ENCODE results near the gene SMARCAL1.
"Not testable (repeated sequence)": the region's sequence is repeated elsewhere in the genome, so short reads cannot be mapped to it uniquely, and the experiment has no call there.

SMARCAL1 gene

DNA sequence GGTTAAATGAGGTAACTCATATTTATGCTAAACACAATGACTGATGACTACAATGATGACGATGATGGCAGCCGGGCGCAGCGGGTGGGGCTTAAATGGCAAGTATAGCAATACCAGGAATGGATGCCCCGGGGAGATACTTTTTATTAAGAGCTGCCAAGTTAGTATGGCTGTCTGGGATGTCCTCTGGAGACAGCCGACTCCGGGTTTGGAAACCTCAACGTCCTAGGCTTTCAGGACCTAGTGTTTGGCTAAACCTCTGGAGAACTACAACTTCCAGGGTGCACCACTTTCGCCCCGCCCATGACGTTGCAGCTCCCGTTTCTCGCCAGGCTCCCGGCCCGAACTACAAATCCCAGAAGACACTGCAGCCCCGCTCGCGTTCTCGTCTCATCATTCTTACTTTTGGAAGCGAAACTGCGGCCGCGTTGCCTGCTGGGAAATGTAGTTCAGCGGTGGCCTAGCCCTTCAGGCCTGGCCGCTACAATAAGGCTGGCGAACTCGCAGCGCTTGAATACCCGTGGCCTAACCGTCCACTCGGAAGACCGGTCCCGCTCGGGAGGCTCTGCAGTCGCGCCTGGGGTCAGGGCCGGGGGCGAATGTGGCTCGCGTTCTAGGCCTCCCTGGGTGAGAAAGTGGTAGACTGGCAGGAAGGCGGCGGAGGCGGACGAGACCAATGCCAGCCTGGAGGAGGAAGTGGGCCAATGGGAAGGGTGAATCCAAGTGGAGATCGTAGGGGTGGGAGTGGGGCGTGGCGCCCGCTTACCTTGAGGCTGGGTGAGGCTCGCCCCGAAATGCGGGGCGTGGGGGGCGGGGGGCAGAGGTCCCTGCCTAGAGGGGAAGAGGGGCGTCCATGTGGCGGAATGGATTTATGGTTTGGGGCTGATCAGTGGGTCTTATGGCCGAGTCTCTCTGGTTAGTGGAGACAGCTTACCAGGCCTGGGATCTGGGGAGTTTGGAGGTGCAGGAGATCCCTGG, at the start of gene SMARCAL1:
TSS of gene SMARCAL1 (plus strand) at position 463 of the 978 bp plus-strand sequence. CDS start 2,221 bp downstream, outside the sequence.
- peak; percentile 98 for DNase-seq

GRCh38 chr2:216362730-216363129, 49.6 kb upstream of the SMARCAL1 start:
- no peak for DNase-seq

DNA sequence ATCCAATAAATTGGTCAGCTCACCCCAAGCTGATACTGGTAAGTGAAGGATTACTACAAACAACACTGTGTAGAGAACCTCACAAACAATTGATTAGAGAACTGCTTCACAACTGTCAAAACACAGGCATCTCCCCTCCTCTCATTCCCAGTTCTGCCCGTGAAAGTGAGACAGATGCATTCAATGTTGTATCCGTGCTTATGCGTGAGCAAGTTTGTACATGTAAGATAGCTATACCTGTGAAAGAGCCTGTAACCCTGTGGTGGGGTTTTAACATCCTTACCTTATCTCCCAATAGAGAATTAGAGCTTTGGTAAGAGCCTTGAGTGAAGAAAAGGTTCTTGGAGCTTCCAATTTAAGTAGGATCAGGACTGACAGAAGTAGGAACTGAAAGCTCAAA, 49.1 kb upstream of the SMARCAL1 start:
- no peak for DNase-seq

DNA sequence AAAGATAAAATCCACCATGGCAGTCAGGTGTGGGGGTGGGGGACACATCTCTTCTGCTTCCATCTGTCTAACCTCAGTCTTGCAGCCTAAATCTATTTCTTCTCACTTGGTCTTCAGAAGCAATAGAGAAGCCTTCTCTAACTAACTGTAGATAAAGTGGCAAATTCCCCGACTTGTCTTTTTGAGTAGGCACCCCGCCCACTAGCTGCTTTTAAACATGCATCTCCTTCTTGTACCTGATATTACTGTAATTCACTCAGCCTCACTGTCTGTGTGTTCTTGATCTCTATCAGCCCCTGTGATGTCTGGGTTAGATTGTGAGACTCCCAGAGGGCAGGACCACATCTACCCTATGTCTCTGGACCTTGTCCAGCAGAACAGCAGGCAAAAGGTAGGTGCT, 46.8 kb upstream of the SMARCAL1 start:
- no peak for DNase-seq

GRCh38 chr2:216366777-216367471, 45.4 kb upstream of the SMARCAL1 start:
- no peak for DNase-seq

DNA sequence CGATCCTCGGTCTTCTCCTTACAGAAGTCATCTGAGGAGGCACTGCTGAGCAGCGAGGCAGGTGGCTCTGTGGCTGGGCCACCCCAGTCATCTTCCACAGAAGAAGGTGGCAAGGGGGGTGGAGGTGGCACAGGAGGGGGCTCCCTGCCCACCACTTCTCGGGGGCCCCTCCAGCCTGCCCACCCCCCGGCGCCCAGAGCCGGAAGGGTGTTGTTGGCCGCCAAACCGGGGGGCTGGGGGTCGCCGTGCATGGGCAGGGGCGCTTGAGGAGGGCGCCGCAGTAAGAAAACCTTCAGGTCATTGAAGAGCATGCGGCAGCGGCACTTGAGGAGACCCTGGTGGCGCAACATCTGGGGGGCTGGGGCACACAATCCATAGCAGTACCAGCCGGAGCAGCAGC, 42.5 kb upstream of the SMARCAL1 start:
- no peak for DNase-seq

DNA sequence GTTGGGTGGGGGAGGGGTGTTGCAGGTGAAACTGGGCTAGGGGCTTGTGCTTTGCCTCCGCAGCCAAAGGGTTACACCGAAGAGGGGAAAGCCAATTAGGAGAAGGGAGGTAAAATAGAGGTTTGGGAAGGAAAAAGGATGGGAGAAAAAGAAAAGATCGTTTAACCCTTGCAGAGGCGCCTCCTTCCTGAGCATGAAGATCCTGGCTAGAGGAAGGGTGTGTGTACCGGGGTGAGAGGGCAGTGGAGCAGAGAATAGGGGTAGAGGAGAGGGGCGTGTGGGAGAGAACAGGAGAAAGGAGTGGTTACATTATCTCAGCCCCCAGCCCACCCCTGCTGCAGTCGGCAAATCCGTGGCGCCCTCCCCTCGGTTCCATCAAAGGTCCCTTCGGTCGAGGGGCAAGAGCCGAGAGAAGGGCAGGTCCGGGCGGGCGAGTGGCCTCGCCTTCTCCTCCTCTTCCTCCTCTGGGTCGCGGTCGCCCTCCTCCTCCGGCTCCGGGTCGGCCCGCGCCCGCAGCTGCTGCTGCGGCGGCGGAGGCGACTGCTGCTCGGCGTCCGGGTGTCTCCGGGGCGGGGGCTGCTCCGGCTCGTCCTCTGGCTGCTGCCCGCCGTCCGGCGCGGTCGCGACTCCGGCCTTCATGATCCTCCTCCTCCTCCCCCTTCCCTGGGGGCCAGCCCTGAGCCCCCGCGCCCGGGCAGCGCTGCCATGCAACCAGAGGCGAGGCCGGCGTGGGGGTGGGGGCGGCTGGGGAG, 41.1 kb upstream of the SMARCAL1 start:
- DNase-seq = no peak

GRCh38 chr2:216371721-216372702, 40.3 kb upstream of the SMARCAL1 start, which contains the start of gene MARCHF4:
MARCHF4 (minus strand) TSS chr2:216372483; CDS start chr2:216370260, 2,223 bp downstream.
- peak; percentile 70 for DNase-seq

- DNase-seq = no peak
Observed at GRCh38 chr2:216372761-216373291, 39.5 kb upstream of the SMARCAL1 start.

DNA sequence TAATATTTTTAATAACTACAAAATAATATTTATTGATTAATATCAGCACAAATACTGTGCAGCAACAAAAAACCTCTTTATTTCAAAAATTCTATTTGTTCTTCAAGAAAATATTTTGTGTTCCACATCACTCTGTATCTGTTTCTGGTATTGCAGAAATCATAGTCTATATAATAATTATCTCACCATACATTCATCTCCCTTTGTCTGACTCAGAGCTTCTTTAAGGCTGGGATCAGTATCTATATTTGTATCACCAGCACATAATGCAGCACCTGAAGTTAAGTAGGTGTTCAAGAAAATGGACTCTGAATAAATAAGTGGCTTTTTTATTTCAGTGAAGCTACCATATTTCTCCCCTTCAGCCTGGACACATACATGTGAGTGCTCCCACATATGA, 38.4 kb upstream of the SMARCAL1 start:
- no peak for DNase-seq

DNA sequence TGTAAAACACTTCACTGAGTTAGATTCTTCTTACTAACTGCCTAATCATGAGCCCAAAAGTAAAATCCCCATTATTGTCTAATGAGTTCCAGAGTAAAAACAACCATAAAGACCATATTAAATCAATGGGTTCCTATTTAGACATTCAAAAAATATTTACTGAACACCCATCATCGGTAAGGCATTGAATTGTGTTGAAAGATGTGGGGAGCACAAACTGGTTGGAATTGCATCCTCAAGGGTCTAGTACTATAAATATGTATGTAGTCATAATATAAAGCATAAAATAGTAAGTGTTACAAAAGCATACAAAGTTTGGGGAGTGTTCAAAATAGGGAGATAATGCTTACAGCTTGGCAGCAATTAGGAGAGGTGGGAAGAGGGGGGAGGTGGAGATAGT, 37.0 kb upstream of the SMARCAL1 start:
- DNase-seq = no peak

- no peak for DNase-seq
Observed at GRCh38 chr2:216379977-216380376, 32.3 kb upstream of the SMARCAL1 start.

GRCh38 chr2:216384409-216384808, 27.9 kb upstream of the SMARCAL1 start:
- not testable (repeated sequence) for DNase-seq

DNA sequence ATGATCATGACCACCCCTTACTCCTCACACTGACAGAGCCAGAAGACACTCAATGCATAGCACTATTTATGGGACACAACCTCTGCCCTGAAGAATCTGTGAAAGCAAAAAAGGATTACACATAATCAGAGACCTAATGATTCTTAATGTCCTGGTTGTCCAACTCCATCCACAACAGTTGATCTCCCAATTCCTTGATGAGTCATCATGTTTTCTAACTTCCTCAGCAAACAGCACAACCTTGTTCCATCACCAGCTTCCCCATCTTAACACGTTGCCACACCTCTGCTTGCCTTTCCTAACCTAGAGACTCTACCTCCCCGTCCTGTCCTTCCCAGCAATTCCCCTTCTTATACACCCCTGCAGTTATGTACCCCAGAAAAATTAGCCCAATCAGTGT, 26.8 kb upstream of the SMARCAL1 start:
- DNase-seq = no peak

DNA sequence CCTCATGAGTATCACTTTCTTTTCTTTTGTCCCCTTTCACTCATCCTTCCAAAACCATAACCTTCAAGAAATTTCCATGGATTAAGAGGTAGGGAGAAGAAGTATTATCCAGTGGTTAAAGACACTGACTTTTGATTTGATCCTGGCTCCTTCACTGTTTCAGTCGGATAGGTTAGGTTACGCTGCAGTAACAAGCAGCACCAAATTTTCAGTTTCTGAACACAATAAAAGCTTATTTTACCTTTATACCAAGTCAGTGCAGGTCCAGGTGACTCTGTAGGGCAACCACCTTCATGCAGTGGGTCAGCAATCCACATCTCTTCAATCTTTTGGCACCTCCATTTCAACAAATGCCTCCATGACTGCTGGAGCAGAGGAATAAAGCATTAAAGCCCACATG, 25.0 kb upstream of the SMARCAL1 start:
- DNase-seq = no peak

DNA sequence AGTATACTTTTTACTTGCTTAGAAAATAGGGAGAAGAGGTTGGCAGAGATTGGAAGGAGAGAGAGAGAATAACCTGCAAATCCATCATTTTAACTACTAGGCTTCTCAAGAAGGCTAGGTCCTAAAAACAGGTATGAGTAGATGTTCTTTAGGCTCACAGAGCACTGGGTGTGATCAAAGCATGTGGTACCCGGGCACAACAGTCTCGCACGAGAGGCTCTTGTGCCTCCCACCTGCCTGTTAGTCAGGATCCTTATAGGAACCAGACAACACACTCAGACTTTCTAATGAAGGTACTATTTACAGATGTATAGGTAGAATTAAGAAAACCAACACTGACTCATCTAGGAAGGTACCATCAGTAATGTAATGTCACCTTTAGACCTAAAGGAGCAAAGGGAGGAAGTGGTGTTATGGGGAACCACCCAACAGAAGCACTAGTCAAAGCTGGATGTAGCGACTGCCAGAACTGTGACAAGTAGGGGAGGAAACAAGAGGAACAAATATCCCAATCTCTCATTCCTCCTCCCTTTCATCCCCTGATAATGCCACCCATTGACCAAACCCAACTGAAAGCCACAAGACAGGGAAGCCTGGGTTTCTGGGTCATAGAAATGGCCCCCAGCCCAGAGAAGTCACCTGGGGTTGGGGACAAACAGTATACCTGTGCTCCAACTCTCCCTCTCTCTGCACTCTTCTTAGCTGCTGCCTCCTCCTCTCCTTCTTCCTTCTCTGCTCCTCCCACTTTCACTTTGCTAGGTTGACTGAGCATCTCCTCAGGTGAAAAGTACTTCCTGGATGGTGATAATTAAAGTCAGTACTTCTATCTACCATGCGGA, 24.0 kb upstream of the SMARCAL1 start:
- DNase-seq = peak; percentile 54

DNA sequence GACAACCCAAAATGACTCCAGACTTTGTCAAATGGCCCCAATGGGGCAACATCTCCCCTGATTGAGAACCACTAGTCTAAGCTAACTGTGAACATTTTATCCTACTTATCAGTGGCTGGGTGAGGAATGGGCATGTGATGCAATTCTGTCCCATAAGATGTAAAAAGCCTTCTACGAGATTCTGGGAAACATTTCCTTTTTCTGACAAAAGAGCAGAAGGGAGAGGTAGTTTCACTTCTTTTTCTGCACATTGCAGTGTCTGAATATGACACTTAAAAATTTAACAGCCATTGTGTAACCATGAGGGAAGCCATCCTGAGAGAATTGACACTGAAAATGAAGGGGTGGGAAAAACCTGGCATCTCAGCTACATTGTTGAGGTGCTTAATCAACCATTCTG, 22.7 kb upstream of the SMARCAL1 start:
- no peak for DNase-seq

DNA sequence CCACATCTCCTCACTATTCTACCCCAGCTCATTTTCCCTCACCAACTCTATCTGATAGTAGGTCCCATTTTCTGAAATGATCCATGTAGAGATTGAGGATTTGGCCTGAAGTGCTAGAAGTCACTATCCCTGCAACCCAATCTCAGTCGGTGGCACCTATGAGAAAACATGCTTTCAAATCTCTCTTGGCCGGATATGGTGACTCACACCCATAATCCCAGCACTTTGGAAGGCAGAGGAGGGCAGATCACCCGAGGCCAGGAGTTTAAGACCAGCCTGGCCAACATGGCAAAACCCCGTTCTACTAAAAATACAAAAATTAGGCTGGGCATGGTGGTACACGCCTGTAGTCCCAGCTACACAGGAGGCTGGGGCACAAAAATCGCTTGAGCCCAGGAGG, 20.9 kb upstream of the SMARCAL1 start:
- DNase-seq = no peak

DNA sequence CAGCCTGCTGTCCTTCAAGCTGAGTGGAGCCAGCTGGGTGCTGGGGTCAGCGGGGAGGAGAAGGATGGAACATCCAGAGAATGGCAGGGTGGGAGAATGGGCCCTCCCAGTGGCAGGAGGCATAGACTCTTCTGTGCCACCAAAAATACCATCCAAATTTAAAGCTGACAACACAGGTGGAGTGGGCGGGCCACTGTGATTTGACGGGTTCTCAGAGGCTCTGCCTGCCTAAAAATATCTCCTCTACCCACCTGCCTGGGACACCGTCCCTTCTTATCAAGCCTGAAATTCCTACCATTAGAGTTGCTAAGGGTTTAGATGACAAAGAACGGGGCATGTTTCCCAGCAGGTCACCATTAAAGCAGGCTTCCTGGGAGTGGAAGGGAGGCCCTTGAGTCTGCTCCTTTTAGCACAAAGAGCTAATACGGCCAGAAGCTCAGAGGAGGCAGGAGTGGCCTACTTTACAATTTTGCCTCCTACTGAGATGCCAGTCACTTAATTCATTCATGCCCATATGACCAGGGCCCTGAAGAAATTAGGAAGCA, 20.2 kb upstream of the SMARCAL1 start:
- DNase-seq = no peak

All from NCI-H510A treated with DMSO at 0.1 percent for 48 hours (cell line).